GM15510 (cell line): ENCODE measurements around the gene SV2B.

ENCODE experiments used
- POLR2A ChIP-seq: IDR thresholded peaks from 3 replicates; pipeline ENCODE4 v1.6.1; 2011; ENCODE audit warnings: borderline replicate concordance; ENCODE audit not compliant: insufficient read length; ENCODE audit errors: extremely low read depth

SV2B gene

GRCh38 chr15:91099995-91100813 is at the start of gene SV2B:
TSS of gene SV2B (plus strand) at chr15:91100257. CDS start at chr15:91226264, 126,007 bp downstream.
- no peak for TF ChIP-seq POLR2A

- TF ChIP-seq POLR2A, result no peak
These were observed 48.8 kb upstream of the SV2B start for GRCh38 chr15:91051248-91051647.

- TF ChIP-seq POLR2A, result no peak
These were observed 45.2 kb upstream of the SV2B start for GRCh38 chr15:91054816-91055215.

- no peak for TF ChIP-seq POLR2A
These were observed 44.3 kb upstream of the SV2B start for GRCh38 chr15:91055548-91056331.

- no peak for TF ChIP-seq POLR2A
These were observed 38.8 kb upstream of the SV2B start for GRCh38 chr15:91061230-91061629.

GRCh38 chr15:91061997-91062396 is 38.1 kb upstream of the SV2B start:
- no peak for TF ChIP-seq POLR2A

- no peak for TF ChIP-seq POLR2A
These were observed 34.6 kb upstream of the SV2B start for GRCh38 chr15:91065505-91065904.

- no peak for TF ChIP-seq POLR2A
These were observed 33.0 kb upstream of the SV2B start for GRCh38 chr15:91067036-91067435.

- TF ChIP-seq POLR2A, result no peak
These were observed 31.6 kb upstream of the SV2B start for GRCh38 chr15:91068436-91068835.

- TF ChIP-seq POLR2A, result no peak
These were observed 31.1 kb upstream of the SV2B start for GRCh38 chr15:91068966-91069365.

GRCh38 chr15:91070872-91071271 is 29.2 kb upstream of the SV2B start:
- TF ChIP-seq POLR2A, result no peak

- TF ChIP-seq POLR2A, result no peak
These were observed 27.9 kb upstream of the SV2B start for GRCh38 chr15:91072161-91072560.

- TF ChIP-seq POLR2A, result no peak
These were observed 27.0 kb upstream of the SV2B start for GRCh38 chr15:91073077-91073476.

- no peak for TF ChIP-seq POLR2A
These were observed 26.3 kb upstream of the SV2B start for GRCh38 chr15:91073768-91074167.

- no peak for TF ChIP-seq POLR2A
These were observed 24.3 kb upstream of the SV2B start for GRCh38 chr15:91075739-91076138.

- no peak for TF ChIP-seq POLR2A
These were observed 23.0 kb upstream of the SV2B start for GRCh38 chr15:91077029-91077428.
